Fibroblast of skin of left biceps (primary cell): ENCODE data around the gene CABP7.
A peak's percentile ranks its signal among the peaks of the same experiment; 100 is the strongest.

Experiments used
- DNase-seq, 2 experiments: peaks; one replicate each; pipeline ENCODE4 v3.0.0-alpha.2; 2013; ENCODE audit warnings: low read depth in 2 of 2

CABP7 gene

GRCh38 chr22:29722587-29722986, 2.8 kb downstream of the CABP7 start:
- DNase-seq, result no peak

- DNase-seq, result no peak
These were observed 4.0 kb downstream of the CABP7 start for GRCh38 chr22:29723766-29724165.

GRCh38 chr22:29724843-29725242, 5.0 kb downstream of the CABP7 start:
- no peak for DNase-seq

- no peak for DNase-seq
These were observed 6.3 kb downstream of the CABP7 start for GRCh38 chr22:29726106-29726505.

GRCh38 chr22:29726512-29727130, 6.8 kb downstream of the CABP7 start:
- no peak for DNase-seq

GRCh38 chr22:29727131-29727523, 7.3 kb downstream of the CABP7 start:
- no peak for DNase-seq

- DNase-seq, result no peak
These were observed 9.4 kb downstream of the CABP7 start for GRCh38 chr22:29729161-29729560.

GRCh38 chr22:29731058-29731850, 11.5 kb downstream of the CABP7 start:
- DNase-seq, result no peak

GRCh38 chr22:29732883-29733282, 13.1 kb downstream of the CABP7 start:
- no peak for DNase-seq

GRCh38 chr22:29733362-29734201, 13.8 kb downstream of the CABP7 start:
- DNase-seq, result no peak

- no peak for DNase-seq
These were observed 14.6 kb downstream of the CABP7 start for GRCh38 chr22:29734406-29734805.

GRCh38 chr22:29734838-29735237, 15.0 kb downstream of the CABP7 start:
- DNase-seq, result no peak

- DNase-seq, result no peak
These were observed 15.6 kb downstream of the CABP7 start for GRCh38 chr22:29735416-29735815.

GRCh38 chr22:29737251-29738117, 17.7 kb downstream of the CABP7 start:
- DNase-seq, result no peak

GRCh38 chr22:29738118-29738815, 18.5 kb downstream of the CABP7 start:
- DNase-seq, result no peak

- DNase-seq, result no peak
These were observed 19.6 kb downstream of the CABP7 start for GRCh38 chr22:29739346-29739875.

GRCh38 chr22:29740216-29740615, 20.4 kb downstream of the CABP7 start:
- no peak for DNase-seq

- DNase-seq, result no peak
These were observed 22.1 kb downstream of the CABP7 start for GRCh38 chr22:29741926-29742325.

- DNase-seq, result no peak
These were observed 22.5 kb downstream of the CABP7 start for GRCh38 chr22:29742326-29742725.

GRCh38 chr22:29744902-29745301, 25.1 kb downstream of the CABP7 start:
- DNase-seq, result peak; percentile 12 to 18

- no peak for DNase-seq
These were observed 28.0 kb downstream of the CABP7 start for GRCh38 chr22:29747832-29748231.
